ENCODE results near the gene IWS1. TPM values are rescaled to one million over a fixed set of nuclear protein-coding genes. Genes with fewer than 3 reads are reported as not detected.

Gene IWS1
- total RNA-seq: 10 to 100 TPM; 52.3 to 53.7 TPM

DNA sequence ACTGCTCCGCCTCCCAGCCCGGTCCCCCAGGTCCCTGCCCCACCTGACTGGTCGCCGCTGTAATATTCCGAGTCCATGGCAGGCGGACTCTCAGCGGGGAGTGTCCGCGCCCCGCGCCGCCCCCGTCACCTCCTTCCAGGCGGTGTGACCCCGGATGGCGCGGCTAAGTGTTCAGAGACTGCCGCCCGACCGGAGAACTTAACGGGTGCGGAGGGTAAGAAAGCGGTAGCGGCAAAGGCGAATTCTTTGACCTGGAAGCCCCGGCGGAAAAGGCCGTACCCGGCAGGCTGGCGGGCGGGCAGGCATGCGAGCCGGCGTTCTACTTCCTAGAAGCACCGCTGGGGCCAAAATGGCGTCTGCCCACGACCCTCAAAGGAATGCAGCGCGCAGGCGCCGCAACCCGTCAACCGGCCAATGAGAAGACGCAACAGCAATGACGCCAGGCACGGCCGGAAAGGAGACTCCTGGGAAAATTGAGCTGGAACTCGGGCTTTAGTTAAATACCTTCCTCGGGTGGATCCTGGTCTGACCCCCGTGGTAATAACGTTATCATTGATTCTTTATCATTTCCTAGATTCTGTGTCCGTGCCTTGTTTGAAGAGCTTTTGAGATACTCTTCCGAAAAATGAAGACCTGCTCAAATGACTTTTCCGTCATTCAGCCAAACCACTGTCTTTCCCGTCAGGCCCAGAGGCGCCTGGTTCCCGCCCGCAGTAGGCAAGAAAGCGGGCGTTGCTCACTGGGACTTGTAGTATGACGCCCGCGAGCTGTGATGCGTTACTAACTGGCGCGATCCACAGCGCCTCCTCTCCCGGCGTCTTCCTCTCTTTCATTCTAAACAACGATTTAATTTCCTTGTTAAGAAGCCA is at the start of gene IWS1:
TSS of gene IWS1 (minus strand) at position 358 of the 869 bp plus-strand sequence. CDS start at position 77, 281 bp downstream.
- Mint-ChIP-seq H3K36me3 (ENCODE audit: low read depth) (peaks cover 22% of the 10 kb centered on the region), H3K9me3 (no peaks in the 10 kb centered on the region), H3K4me1 (ENCODE audit: low read depth) (peaks cover 27% of the 10 kb centered on the region), H3K27me3 (no peaks in the 10 kb centered on the region), H3K4me3 (peak within 1 kb of the TSS; percentile 96), H3K27ac (peak within 1 kb of the TSS; percentile 96)
- DNase-seq (peak; percentile 96), ATAC-seq (peak; percentile 92)
- intact Hi-C loops (cut with micrococcal nuclease): no loop called here
- TF ChIP-seq, protein P1, sequence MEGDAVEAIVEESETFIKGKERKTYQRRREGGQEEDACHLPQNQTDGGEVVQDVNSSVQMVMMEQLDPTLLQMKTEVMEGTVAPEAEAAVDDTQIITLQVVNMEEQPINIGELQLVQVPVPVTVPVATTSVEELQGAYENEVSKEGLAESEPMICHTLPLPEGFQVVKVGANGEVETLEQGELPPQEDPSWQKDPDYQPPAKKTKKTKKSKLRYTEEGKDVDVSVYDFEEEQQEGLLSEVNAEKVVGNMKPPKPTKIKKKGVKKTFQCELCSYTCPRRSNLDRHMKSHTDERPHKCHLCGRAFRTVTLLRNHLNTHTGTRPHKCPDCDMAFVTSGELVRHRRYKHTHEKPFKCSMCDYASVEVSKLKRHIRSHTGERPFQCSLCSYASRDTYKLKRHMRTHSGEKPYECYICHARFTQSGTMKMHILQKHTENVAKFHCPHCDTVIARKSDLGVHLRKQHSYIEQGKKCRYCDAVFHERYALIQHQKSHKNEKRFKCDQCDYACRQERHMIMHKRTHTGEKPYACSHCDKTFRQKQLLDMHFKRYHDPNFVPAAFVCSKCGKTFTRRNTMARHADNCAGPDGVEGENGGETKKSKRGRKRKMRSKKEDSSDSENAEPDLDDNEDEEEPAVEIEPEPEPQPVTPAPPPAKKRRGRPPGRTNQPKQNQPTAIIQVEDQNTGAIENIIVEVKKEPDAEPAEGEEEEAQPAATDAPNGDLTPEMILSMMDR (IDR thresholded peaks at IDR 0.05): peak; percentile 17
- ChIA-PET POLR2A (interaction anchor here (0.5 to 1.6 kb wide), 12 partner anchors 8 to 446 kb away, joined by 3 to 6 read pairs (median 4); no protein-coding TSS in a partner anchor), CTCF (interaction anchor here (0.6 to 1.2 kb wide), 4 partner anchors 8 to 329 kb away, joined by 3 to 4 read pairs (median 3); no protein-coding TSS in a partner anchor)

DNA sequence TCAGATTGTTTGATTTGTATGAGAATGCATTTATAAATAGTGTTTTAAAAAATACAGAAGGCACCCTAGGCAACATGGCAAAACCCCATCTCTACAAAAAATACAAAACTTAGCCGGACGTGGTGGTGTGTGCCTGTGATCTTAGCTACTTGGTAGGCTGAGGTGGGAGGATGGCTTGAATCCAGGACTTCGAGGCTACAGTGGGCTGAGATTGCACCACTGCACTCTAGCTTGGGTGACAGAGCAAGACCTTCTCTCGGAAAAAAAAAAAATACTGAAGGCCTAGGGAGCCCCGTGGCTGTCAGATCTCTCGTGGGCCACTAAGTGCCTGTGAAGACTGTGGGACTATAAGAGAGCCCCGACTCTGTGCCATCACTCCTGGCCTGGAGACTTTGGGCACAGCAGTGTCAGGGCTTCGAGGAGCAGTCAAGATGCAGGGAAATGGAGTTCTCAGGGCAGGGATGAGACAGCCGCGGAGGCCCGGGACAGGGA is 49.7 kb upstream of the IWS1 start:
- ChIA-PET CTCF (interaction anchor here (1.0 to 3.5 kb wide), 3 partner anchors 11 to 77 kb away, joined by 3 to 26 read pairs (median 4); no protein-coding TSS in a partner anchor), POLR2A (no interaction called here)
- Mint-ChIP-seq H3K9me3 (no peaks in the 10 kb centered on the region), H3K36me3 (ENCODE audit: low read depth) (no peaks in the 10 kb centered on the region), H3K4me1 (ENCODE audit: low read depth) (peaks cover 15% of the 10 kb centered on the region), H3K4me3 (no peak overlapping the region), H3K27ac (no peak overlapping the region), H3K27me3 (no peaks in the 10 kb centered on the region)
- intact Hi-C loops (cut with micrococcal nuclease): no loop called here
- ATAC-seq: no peak
- TF ChIP-seq, protein P1 (IDR thresholded peaks at IDR 0.05): no peak
- DNase-seq: no peak

DNA sequence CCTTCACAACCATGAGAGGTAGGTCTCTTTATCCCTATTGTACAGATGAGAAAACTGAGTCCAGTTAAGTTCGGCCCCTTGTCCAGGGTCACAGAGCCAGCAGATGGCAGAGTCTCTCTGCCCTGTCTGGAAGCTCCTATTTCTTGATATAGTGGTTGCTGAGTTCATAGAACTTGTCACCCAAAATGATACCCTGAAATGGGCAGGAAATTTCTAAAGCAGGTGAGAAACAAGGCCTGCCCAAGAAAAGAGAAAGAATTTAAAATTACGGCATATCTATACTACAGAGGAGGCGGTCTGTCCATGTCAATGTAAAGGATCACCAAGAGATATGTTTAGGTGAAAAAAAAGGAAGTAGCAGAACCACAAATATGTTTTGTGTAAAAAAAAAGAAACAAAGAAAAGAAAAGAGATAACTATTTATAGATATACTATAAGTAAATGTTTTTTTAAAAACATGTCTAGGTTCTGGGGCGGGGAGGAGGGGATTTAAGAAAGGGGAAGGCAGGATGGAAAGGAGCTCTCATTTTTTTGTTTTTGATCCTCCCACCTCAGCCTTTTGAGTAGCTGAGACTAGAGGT is 49.0 kb upstream of the IWS1 start:
- CTCF ChIA-PET: interaction anchor here (1.0 to 3.5 kb wide), 4 partner anchors 10 to 78 kb away, joined by 3 to 26 read pairs (median 4); no protein-coding TSS in a partner anchor
- TF ChIP-seq, protein P1 (IDR thresholded peaks at IDR 0.05): no peak
- Mint-ChIP-seq H3K9me3 (no peaks in the 10 kb centered on the region), H3K27me3 (no peaks in the 10 kb centered on the region), H3K27ac (no peak overlapping the region), H3K4me3 (no peak overlapping the region), H3K4me1 (ENCODE audit: low read depth) (peaks cover 15% of the 10 kb centered on the region), H3K36me3 (ENCODE audit: low read depth) (no peaks in the 10 kb centered on the region)
- POLR2A ChIA-PET: no interaction called here
- DNase-seq: no peak
- intact Hi-C loops (cut with micrococcal nuclease): no loop called here
- ATAC-seq: no peak

DNA sequence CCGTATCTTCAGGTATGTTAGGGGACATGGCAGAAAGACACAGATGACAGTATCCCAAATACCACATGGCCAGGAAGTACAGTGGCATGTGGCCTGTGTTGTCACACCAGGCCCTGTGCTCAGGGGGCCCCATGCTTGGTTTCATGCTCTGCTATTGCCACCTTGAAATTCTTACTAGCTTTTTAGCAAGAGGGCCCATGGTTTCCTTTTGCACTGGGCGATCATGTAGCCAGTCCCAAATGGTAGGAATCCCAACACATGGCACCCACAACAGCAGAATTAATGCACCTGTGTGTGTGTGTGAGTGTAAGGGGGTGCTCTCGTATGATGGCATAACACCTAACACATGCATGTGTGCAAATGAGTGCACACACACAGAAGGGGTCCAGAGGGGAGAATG is 48.4 kb upstream of the IWS1 start:
- Mint-ChIP-seq H3K27me3 (no peaks in the 10 kb centered on the region), H3K4me1 (ENCODE audit: low read depth) (peaks cover 15% of the 10 kb centered on the region), H3K27ac (no peak overlapping the region), H3K36me3 (ENCODE audit: low read depth) (no peaks in the 10 kb centered on the region), H3K4me3 (no peak overlapping the region), H3K9me3 (no peaks in the 10 kb centered on the region)
- intact Hi-C loops (cut with micrococcal nuclease): no loop called here
- TF ChIP-seq, protein P1 (IDR thresholded peaks at IDR 0.05): no peak
- CTCF ChIA-PET: interaction anchor here (1.6 to 3.5 kb wide), 2 partner anchors 11 to 16 kb away, joined by 3 to 26 read pairs; no protein-coding TSS in a partner anchor
- ATAC-seq: peak; percentile 37
- no peak for DNase-seq
- POLR2A ChIA-PET: no interaction called here
